Brain microvascular endothelial cell (primary cell): Measurements from ENCODE around the gene TARBP2.
"Not testable (repeated sequence)": the region's sequence is repeated elsewhere in the genome, so short reads cannot be mapped to it uniquely, and the experiment has no call there.

Source experiments
- DNase-seq: peaks from one replicate; pipeline ENCODE4 v3.0.0-alpha.2; 2020
- H3K27ac ChIP-seq: fragments of 250-450 bp; sonication (Bioruptor Pico); 2 replicates; pipeline ENCODE4 v1.5.1; 2020; ENCODE audit warnings: mild to moderate bottlenecking, moderate library complexity
- H3K27me3 ChIP-seq: fragments of 250-450 bp; sonication (Bioruptor Pico); replicated peaks from 2 replicates; pipeline ENCODE4 v1.5.1; 2020; ENCODE audit warnings: mild to moderate bottlenecking
- H3K36me3 ChIP-seq: fragments of 250-450 bp; sonication (Bioruptor Pico); replicated peaks from 2 replicates; pipeline ENCODE4 v1.5.1; 2020; ENCODE audit warnings: mild to moderate bottlenecking
- H3K4me3 ChIP-seq: 2 replicates; pipeline ENCODE4 v1.5.1; 2011; ENCODE audit warnings: low read depth, mild to moderate bottlenecking, control low read depth, low read length, moderate library complexity
- in situ Hi-C: cut with HindIII; loops from 2 replicates; pipeline ENCODE4 v1.10.0; 2017; ENCODE audit warnings: low sequenced_read_pairs, low pct_ligation_motif_present
- TF ChIP-seq, protein P1 (sequence below): IDR thresholded peaks from 2 replicates; pipeline ENCODE4 v1.5.1; 2011; ENCODE audit warnings: low read depth, mild to moderate bottlenecking, moderate library complexity, low read length, control low read depth, inconsistent platforms; ENCODE audit errors: missing control alignments

Gene TARBP2

DNA sequence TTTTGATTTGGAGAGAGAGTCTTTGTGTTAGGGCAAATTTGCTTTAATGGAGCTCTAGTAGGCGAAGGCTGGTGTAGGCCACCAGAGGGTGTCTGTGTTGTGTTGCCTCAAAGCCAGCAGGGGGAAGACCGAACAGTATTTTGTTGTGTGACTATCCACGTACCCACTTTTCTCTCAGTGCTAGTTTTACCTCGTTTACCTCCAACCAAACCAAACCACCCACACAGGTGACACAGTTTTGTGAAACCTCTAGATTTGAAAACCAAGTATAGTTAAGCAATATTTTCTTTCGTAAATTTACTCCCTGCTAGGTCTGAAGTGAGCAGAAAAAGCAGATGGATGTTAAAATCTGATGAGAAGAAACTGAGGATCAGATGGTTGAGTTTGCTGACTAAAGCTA, 42.5 kb downstream of the TARBP2 start:
- peak; percentile 65 for DNase-seq
- peak overlapping the region; percentile 34 for H3K27ac ChIP-seq
- H3K27me3 ChIP-seq = no peaks in the 10 kb centered on the region
- in situ Hi-C loops = no loop called here
- TF ChIP-seq, protein P1, sequence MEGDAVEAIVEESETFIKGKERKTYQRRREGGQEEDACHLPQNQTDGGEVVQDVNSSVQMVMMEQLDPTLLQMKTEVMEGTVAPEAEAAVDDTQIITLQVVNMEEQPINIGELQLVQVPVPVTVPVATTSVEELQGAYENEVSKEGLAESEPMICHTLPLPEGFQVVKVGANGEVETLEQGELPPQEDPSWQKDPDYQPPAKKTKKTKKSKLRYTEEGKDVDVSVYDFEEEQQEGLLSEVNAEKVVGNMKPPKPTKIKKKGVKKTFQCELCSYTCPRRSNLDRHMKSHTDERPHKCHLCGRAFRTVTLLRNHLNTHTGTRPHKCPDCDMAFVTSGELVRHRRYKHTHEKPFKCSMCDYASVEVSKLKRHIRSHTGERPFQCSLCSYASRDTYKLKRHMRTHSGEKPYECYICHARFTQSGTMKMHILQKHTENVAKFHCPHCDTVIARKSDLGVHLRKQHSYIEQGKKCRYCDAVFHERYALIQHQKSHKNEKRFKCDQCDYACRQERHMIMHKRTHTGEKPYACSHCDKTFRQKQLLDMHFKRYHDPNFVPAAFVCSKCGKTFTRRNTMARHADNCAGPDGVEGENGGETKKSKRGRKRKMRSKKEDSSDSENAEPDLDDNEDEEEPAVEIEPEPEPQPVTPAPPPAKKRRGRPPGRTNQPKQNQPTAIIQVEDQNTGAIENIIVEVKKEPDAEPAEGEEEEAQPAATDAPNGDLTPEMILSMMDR = peak; percentile 97
- H3K36me3 ChIP-seq = peaks cover 39% of the 10 kb centered on the region
- no peak overlapping the region for H3K4me3 ChIP-seq

DNA sequence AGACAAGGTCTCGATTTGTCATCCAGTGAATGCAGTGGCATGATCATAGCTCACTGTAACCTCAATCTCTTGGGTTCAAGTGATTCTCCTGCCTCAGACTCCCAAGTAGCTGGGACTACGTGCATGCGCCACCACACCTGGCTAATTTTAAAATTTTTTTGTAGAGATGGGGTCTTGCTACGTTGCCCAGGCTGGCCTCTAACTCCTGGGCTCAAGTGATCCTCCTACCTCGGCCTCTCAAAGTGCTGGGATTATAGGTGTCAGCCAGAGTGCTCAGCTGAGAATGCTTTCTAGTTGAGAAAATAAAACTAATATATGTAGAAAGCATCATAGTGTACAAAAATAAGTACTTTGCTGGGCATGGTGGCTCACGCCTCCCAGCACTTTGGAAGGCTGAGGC, 47.3 kb downstream of the TARBP2 start:
- in situ Hi-C loops, H3K4me3 ChIP-seq, H3K27me3 ChIP-seq, H3K27ac ChIP-seq, DNase-seq: not testable (repeated sequence)
- H3K36me3 ChIP-seq = peaks cover 27% of the 10 kb centered on the region

DNA sequence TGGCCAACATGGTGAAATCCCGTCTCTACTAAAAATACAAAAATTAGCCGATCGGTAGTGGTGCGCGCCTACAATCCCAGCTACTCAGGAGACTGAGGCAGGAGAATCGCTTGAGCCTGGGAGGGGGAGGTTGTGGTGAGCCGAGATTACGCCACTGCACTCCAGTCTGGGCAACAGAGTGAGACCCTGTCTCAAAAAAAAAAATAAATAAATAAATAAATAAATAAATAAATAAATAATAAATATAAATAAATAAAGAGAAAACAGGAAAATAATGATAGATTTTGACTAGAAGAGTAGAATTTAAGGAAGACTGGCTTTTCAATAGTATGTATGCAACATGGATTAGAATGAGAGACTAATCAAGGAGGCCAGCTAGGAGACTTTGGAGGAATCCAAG, 49.0 kb downstream of the TARBP2 start:
- H3K36me3 ChIP-seq = peaks cover 20% of the 10 kb centered on the region
- H3K27ac ChIP-seq, in situ Hi-C loops, DNase-seq, H3K27me3 ChIP-seq, H3K4me3 ChIP-seq: not testable (repeated sequence)

DNA sequence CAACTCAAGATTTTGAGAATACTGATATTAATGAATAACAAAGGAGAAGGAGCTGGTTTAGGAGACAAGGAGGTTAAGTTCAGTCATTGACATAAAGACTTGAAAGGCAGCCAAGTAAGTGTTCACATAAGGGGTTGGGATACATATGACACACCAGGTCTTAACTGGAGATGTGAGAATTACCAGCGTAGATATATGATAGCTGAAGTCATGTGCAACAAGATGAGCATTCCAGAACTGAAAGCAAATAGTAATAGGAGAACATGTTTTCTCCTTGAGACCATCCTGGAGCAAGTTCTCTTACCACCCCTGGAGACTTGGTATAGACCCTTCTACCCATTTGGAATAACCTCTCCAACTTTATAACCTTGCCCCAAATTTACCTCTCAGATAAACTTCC, 49.5 kb downstream of the TARBP2 start:
- in situ Hi-C loops = no loop called here
- no peak overlapping the region for H3K27ac ChIP-seq

DNA sequence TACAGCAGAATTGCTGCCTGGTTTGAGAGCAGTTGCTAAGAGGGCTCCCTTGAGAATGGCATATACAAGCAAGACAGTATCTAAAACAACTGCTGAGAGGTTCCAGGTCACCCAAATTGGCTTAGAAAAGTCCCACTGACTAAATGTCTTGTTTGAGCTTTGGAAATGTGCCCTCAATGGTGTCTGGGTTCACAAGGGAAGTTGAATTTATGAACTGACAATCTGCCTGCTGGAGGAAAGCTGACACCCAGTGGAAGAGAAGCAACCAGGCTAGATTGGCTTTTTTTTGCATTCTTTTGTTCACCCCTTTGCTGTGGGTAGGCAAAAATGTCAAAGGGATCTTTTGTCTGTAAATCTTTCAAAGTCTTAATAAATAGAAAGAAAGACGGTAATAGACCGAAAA, 50.8 kb downstream of the TARBP2 start:
- H3K27me3 ChIP-seq = no peaks in the 10 kb centered on the region
- in situ Hi-C loops = no loop called here
- peaks cover 20% of the 10 kb centered on the region for H3K36me3 ChIP-seq
- no peak overlapping the region for H3K27ac ChIP-seq
- no peak for DNase-seq
- TF ChIP-seq, protein P1 = no peak
- no peak overlapping the region for H3K4me3 ChIP-seq

More for the DNA sequence above, 49.5 kb downstream of the TARBP2 start:
- no peak overlapping the region for H3K4me3 ChIP-seq
- peaks cover 20% of the 10 kb centered on the region for H3K36me3 ChIP-seq
- no peaks in the 10 kb centered on the region for H3K27me3 ChIP-seq
- TF ChIP-seq, protein P1 = no peak
- peak; percentile 51 for DNase-seq

DNA sequence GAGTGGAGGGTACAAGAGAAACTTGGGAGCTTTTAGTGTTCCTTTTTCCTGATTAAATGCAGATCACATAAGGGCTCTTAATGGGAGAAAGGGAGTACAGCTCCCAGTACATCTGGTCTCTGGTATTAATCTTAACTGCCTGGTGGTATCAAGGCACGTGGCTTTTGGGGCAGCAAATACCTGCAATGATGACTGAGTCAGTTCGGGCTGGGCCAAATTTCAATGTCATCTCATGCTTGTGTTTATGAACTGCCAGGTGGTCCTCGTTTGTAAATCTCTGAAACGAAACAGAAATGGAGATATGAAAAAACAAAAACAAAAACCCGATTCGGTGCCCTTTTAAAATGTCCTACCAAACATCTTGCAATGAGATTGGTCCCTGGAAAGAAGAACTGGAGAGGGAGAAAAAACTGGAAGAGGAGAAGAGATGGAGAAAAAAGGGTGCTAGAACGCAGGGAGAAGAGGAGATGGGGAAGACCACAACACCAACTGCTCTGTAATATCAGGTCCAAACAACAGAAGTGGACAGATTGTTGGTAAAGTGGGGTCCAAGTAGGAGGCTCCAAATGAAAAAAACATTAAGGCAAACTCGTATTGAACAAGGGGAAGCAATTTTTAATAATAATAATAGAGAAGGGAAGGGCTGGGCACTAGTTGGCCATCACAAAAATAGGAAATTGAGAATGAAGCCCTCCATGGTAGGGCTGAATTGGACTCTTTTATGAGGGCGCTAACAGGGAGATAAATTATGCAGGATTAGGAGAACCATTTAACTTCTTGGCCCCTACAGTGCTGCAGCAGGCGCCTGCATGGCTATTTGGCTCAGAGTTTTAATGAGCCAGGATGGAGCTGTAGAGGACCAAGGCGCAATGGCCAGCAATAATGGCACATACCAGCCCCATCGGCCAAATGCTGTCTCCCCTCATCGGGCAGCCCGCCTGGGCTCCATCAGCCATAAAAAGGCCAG, 51.6 kb downstream of the TARBP2 start:
- no peak for DNase-seq
- in situ Hi-C loops = no loop called here
- H3K27me3 ChIP-seq = no peaks in the 10 kb centered on the region
- TF ChIP-seq, protein P1 = no peak
- no peak overlapping the region for H3K27ac ChIP-seq
- peaks cover 18% of the 10 kb centered on the region for H3K36me3 ChIP-seq
- H3K4me3 ChIP-seq = no peak overlapping the region
